HepG2 (cell line): ENCODE results near the gene SPATS2. TPM values are rescaled to one million over a fixed set of nuclear protein-coding genes. Genes with fewer than 3 reads are reported as not detected.

Experiments
- ATAC-seq: fragments of 200-7000 bp; cut with Tn5 transposase; 3 replicates; pipeline ENCODE4 v1.9.1; 2020; ENCODE audit warnings: mild to moderate bottlenecking, moderate library complexity
- BruUV-seq: library from RNA; stranded (reverse); fragments of 400-500 nt; replicated peaks from 2 replicates; lab custom pipeline; 2021; lab: Mats Ljungman, UMichigan
- CTCF ChIA-PET: fragments of 300-600 bp; formaldehyde crosslinking; extraction: SDS; loops from one replicate; lab custom pipeline; 2021; ENCODE audit warnings: low total read pairs, inconsistent platforms, low intra/inter-chr PET ratio; lab: Yijun Ruan, JAX
- POLR2A ChIA-PET: fragments of 350-600 bp; sonication (Branson Sonifier 250); formaldehyde crosslinking; loops from one replicate; lab custom pipeline; 2020; ENCODE audit warnings: antibody characterized with exemption, inconsistent platforms; lab: Yijun Ruan, JAX
- DNase-seq: peaks from one replicate; pipeline ENCODE4 v3.0.0-alpha.2; 2015; ENCODE audit warnings: low spot score
- FAIRE-seq: peaks from 3 replicates; lab custom pipeline; 2011; peaks lifted over from hg19 to GRCh38; lab: Jason Lieb, UNC
- H2AFZ ChIP-seq: one replicate; pipeline ENCODE4 v1.6.1; 2011; ENCODE audit warnings: low read length, inconsistent platforms
- H3K27ac ChIP-seq: fragments of 300-600 bp; 3 replicates; pipeline ENCODE4 v1.8.0; 2011; ENCODE audit warnings: mixed run types, mild to moderate bottlenecking, mixed read lengths, low read length, inconsistent platforms; ENCODE audit not compliant: insufficient read depth; ENCODE audit errors: extremely low read length
- H3K27me3 ChIP-seq, 2 experiments: fragments of 200-600 bp in 1 of 2; 2 replicates in 1 of 2; 3 replicates in 1 of 2; pipeline versions ENCODE4 v1.6.0 to v1.8.0; 2011; ENCODE audit warnings: low read length in 2 of 2, mild to moderate bottlenecking in 2 of 2, moderate library complexity in 2 of 2, inconsistent platforms in 1 of 2; ENCODE audit not compliant: insufficient read depth in 2 of 2, control insufficient read depth in 1 of 2
- H3K36me3 ChIP-seq, 2 experiments: fragments of 200-600 bp in 1 of 2; replicated peaks in 1 of 2; 2 replicates in 1 of 2; 3 replicates in 1 of 2; pipeline versions ENCODE4 v1.5.1 to v1.8.0; 2011; ENCODE audit warnings: low read length in 2 of 2, inconsistent platforms in 1 of 2; ENCODE audit not compliant: insufficient read depth in 2 of 2, control insufficient read depth in 1 of 2
- H3K4me1 ChIP-seq: 2 replicates; pipeline ENCODE4 v1.5.1; 2012; ENCODE audit warnings: low read length, inconsistent platforms; ENCODE audit not compliant: insufficient read depth
- H3K4me2 ChIP-seq: 2 replicates; pipeline ENCODE4 v1.6.0; 2011; ENCODE audit warnings: low read depth, low read length, inconsistent platforms
- H3K4me3 ChIP-seq, 3 experiments: fragments of 200-600 bp in 1 of 3; sonication (generic), shearing (Covaris generic) in 1 of 3; replicated peaks in 1 of 3; 2 replicates each; pipeline ENCODE4 v1.5.1; 2011 to 2016; ENCODE audit warnings: low read length in 3 of 3, inconsistent platforms in 2 of 3, low read depth in 2 of 3, mild to moderate bottlenecking in 2 of 3, control low read depth in 1 of 3, mixed read lengths in 1 of 3; ENCODE audit not compliant: insufficient read depth in 1 of 3
- H3K79me2 ChIP-seq: one replicate; pipeline ENCODE4 v1.6.1; 2011; ENCODE audit warnings: low read length, inconsistent platforms; ENCODE audit not compliant: insufficient read depth
- H3K9ac ChIP-seq: 2 replicates; pipeline ENCODE4 v1.6.0; 2011; ENCODE audit warnings: mild to moderate bottlenecking, low read depth, low read length, inconsistent platforms; ENCODE audit not compliant: insufficient read depth
- H3K9me3 ChIP-seq: 2 replicates; pipeline ENCODE4 v1.5.1; 2012; ENCODE audit warnings: mild to moderate bottlenecking, low read length
- H4K20me1 ChIP-seq: 2 replicates; pipeline ENCODE4 v1.6.0; 2011; ENCODE audit warnings: inconsistent platforms, mild to moderate bottlenecking, low read length, moderate library complexity; ENCODE audit not compliant: insufficient read depth
- GPN1 ChIP-seq: sonication (generic); formaldehyde crosslinking; IDR thresholded peaks from 2 replicates; pipeline ENCODE4 v1.5.1; 2020; ENCODE audit warnings: missing genetic modification reagents, borderline replicate concordance
- NAIF1 ChIP-seq: sonication (generic); formaldehyde crosslinking; IDR thresholded peaks from 2 replicates; pipeline ENCODE4 v1.5.0; 2020; ENCODE audit warnings: mild to moderate bottlenecking, missing genetic modification reagents, borderline replicate concordance
- NR3C1 ChIP-seq: sonication (generic); formaldehyde crosslinking; IDR thresholded peaks from 2 replicates; pipeline ENCODE4 v1.4.0; 2020; ENCODE audit warnings: missing genetic modification reagents
- RXRA ChIP-seq: sonication (generic); formaldehyde crosslinking; IDR thresholded peaks from 2 replicates; pipeline ENCODE4 v1.5.1; 2020; ENCODE audit warnings: missing genetic modification reagents
- TCF7L2 ChIP-seq: IDR thresholded peaks from 2 replicates; pipeline ENCODE4 v1.6.1; 2011; ENCODE audit warnings: mild to moderate bottlenecking, low read depth, low read length, moderate library complexity
- ZFYVE20 ChIP-seq: sonication (generic); formaldehyde crosslinking; IDR thresholded peaks from 2 replicates; pipeline ENCODE4 v1.8.0; 2023; ENCODE audit warnings: low read depth, mild to moderate bottlenecking, moderate library complexity, missing genetic modification reagents, borderline replicate concordance
- ZNF101 ChIP-seq: sonication (generic); formaldehyde crosslinking; IDR thresholded peaks from 2 replicates; pipeline ENCODE4 v1.4.0; 2020; ENCODE audit warnings: mild to moderate bottlenecking, low read depth, missing genetic modification reagents, borderline replicate concordance
- ZNF577 ChIP-seq: sonication (generic); formaldehyde crosslinking; IDR thresholded peaks from 2 replicates; pipeline ENCODE4 v1.4.0; 2020; ENCODE audit warnings: mild to moderate bottlenecking, low read depth, missing genetic modification reagents, borderline replicate concordance
- WGBS: methylation state at CpG from one replicate; pipeline ENCODE4 v1.1.6; 2017; ENCODE audit warnings: low lambda C conversion rate; 5-methylcytosine and 5-hydroxymethylcytosine counted together
- in situ Hi-C: cut with HindIII; loops from 2 replicates; pipeline ENCODE4 v1.10.0; 2017; ENCODE audit warnings: low pct_unique_long_range_greater_than_20kb; ENCODE audit not compliant: extremely low pct_ligation_motif_present
- intact Hi-C: fragments of 100-400 bp; cut with micrococcal nuclease; formaldehyde crosslinking; loops from one replicate; pipeline ENCODE4 v1.10.0; 2022; ENCODE audit not compliant: unreplicated experiment
- polyA plus RNA-seq, 8 experiments: library from polyadenylated mRNA; depleted of rRNA in 3 of 8; stranded (reverse) in 7 of 8; unstranded in 1 of 8; fragments of >200 nt; fragmentation: Illumina TruSeq in 4 of 8; extraction: Trizol in 4 of 8; gene quantifications; 2 replicates each; pipeline versions ENCODE4 v1.2.1 to v1.2.3, GENCODE V29; 2011 to 2016; ENCODE audit warnings: low read depth in 4 of 8, missing spikeins in 1 of 8, mixed read lengths in 1 of 8; ENCODE audit not compliant: insufficient read depth in 1 of 8
- total RNA-seq, 5 experiments: library from RNA; depleted of rRNA; stranded (reverse); fragments of >200 nt; fragmentation: Illumina TruSeq; extraction: Trizol; gene quantifications; 2 replicates each; pipeline ENCODE4 v1.2.3, GENCODE V29; 2016; ENCODE audit warnings: low read depth in 1 of 5
- TF ChIP-seq, protein P1 (sequence below): sonication (generic); formaldehyde crosslinking; IDR thresholded peaks from 2 replicates; pipeline ENCODE4 v1.4.0; 2020; ENCODE audit warnings: mild to moderate bottlenecking, missing genetic modification reagents
- TF ChIP-seq, protein P2 (sequence below): sonication (generic); formaldehyde crosslinking; IDR thresholded peaks from 2 replicates; pipeline ENCODE4 v1.4.0; 2020; ENCODE audit warnings: missing genetic modification reagents, borderline replicate concordance
- TF ChIP-seq, protein P3 (sequence below): sonication (generic); formaldehyde crosslinking; IDR thresholded peaks from 2 replicates; pipeline ENCODE4 v1.5.0; 2020; ENCODE audit warnings: missing genetic modification reagents, mild to moderate bottlenecking, borderline replicate concordance
- TF ChIP-seq, protein P4 (sequence below): sonication (generic); formaldehyde crosslinking; IDR thresholded peaks from 2 replicates; pipeline ENCODE4 v1.4.0; 2020; ENCODE audit warnings: missing genetic modification reagents

Gene SPATS2
- total and polyA plus RNA-seq, 2 of the 13 experiments (the other 11 are each of a cell fraction or from before 2014, with no cell fraction given) = 19.3 to 28.1 TPM

DNA sequence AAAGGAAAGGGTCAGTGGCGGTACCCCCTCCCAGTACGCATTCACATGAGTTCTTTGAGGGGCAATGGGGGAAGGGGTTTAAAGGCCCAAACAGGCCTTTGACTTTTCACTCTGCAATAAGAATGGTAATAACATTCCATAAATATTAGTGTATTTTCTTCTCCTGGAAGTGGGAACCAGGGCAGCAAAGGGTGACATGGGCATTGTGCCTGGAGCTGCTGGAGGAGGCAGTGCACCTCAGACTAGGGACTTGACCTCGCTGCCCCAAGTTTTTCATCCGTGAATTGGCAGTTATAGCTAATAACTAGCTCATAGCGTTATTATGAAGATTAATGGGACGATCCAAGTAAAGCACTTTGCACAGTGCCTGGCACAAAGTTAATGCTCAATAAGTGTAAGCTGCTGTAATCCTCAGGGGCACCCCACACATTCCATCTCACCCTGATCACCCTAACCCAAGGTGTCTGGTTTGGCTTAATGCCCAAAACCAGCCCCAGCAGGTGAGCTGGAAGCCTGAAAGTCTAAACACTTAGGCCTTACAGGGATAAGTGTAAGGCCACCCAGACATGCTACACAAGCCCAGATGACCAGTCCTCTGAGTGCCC, 168.8 kb downstream of the SPATS2 start:
- Histone ChIP-seq H3K36me3 (no peaks in the 10 kb centered on the region), H3K27me3 (peaks cover 11 to 46% of the 10 kb centered on the region in 2 experiments), H4K20me1 (no peaks in the 10 kb centered on the region), H3K9me3 (no peaks in the 10 kb centered on the region), H3K27ac (no peak overlapping the region), H3K79me2 (no peaks in the 10 kb centered on the region), H3K4me2 (no peak overlapping the region), H2AFZ (no peak overlapping the region), H3K4me3 (no peak overlapping the region), H3K4me1 (peaks cover 46% of the 10 kb centered on the region), H3K9ac (no peak overlapping the region)
- ChIA-PET CTCF (no interaction called here), POLR2A (no interaction called here)
- DNase-seq (no peak), FAIRE-seq (no peak), ATAC-seq (no peak)
- in situ Hi-C loops = no loop called here
- WGBS = 41% methylated on average over 6 of the region's 6 CpGs
- intact Hi-C loops = no loop called here
- no TSS peak for BruUV-seq
- TF ChIP-seq, protein P1, sequence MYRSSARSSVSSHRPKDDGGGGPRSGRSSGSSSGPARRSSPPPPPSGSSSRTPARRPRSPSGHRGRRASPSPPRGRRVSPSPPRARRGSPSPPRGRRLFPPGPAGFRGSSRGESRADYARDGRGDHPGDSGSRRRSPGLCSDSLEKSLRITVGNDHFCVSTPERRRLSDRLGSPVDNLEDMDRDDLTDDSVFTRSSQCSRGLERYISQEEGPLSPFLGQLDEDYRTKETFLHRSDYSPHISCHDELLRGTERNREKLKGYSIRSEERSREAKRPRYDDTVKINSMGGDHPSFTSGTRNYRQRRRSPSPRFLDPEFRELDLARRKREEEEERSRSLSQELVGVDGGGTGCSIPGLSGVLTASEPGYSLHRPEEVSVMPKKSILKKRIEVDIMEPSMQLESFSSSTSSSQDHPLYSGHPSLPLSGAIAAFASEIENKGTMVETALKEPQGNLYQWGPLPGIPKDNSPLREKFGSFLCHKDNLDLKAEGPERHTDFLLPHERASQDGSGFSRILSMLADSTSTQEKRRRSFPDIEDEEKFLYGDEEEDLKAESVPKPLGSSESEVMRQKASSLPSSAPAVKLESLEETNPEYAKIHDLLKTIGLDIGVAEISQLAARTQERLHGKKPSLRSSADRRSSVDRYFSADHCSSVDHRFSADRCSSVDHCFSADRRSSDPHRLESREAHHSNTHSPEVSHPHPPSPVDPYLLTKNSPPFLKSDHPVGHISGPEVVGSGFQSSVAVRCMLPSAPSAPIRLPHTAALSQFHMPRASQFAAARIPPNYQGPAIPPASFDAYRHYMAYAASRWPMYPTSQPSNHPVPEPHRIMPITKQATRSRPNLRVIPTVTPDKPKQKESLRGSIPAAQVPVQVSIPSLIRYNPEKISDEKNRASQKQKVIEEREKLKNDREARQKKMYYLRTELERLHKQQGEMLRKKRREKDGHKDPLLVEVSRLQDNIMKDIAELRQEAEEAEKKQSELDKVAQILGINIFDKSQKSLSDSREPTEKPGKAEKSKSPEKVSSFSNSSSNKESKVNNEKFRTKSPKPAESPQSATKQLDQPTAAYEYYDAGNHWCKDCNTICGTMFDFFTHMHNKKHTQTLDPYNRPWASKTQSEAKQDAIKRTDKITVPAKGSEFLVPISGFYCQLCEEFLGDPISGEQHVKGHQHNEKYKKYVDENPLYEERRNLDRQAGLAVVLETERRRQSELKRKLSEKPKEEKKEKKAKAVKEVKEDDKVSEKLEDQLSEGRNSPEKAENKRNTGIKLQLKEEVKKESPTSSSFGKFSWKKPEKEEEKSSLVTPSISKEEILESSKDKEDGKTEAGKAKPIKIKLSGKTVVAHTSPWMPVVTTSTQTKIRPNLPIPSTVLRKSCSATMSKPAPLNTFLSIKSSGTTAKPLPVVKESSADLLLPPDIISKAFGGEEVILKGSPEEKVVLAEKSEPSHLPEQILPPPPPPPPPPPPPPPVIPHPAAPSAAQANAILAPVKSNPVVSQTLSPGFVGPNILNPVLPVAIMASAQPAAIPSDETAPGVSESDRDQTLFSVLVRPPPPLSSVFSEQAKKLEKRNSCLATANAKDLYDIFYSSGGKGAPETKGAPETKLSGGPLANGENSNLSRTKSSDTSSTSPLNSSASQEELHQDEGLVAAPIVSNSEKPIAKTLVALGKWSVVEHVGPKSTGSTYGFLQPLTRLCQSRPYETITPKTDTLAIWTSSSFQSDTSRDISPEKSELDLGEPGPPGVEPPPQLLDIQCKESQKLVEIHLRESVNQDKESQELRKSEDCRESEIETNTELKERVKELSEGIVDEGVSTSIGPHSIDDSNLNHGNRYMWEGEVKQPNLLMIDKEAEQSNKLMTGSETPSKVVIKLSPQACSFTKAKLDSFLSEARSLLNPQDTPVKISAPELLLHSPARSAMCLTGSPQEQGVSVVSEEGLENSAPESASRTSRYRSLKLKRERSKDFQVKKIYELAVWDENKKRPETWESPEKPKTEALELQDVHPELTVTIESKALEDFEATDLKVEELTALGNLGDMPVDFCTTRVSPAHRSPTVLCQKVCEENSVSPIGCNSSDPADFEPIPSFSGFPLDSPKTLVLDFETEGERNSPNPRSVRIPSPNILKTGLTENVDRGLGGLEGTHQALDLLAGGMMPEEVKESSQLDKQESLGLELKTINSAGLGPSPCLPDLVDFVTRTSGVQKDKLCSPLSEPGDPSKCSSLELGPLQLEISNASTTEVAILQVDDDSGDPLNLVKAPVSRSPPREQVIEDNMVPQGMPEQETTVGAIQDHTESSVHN (CRISPR knock-in tag) = no peak
- TF ChIP-seq, protein P2, sequence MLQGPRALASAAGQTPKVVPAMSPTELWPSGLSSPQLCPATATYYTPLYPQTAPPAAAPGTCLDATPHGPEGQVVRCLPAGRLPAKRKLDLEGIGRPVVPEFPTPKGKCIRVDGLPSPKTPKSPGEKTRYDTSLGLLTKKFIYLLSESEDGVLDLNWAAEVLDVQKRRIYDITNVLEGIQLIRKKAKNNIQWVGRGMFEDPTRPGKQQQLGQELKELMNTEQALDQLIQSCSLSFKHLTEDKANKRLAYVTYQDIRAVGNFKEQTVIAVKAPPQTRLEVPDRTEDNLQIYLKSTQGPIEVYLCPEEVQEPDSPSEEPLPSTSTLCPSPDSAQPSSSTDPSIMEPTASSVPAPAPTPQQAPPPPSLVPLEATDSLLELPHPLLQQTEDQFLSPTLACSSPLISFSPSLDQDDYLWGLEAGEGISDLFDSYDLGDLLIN (CRISPR knock-in tag) = no peak
- TF ChIP-seq, protein P3, sequence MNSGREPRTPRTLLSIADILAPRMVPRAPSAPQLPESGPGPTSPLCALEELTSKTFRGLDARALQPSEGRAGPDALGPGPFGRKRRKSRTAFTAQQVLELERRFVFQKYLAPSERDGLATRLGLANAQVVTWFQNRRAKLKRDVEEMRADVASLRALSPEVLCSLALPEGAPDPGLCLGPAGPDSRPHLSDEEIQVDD = no peak
- TF ChIP-seq, protein P4, sequence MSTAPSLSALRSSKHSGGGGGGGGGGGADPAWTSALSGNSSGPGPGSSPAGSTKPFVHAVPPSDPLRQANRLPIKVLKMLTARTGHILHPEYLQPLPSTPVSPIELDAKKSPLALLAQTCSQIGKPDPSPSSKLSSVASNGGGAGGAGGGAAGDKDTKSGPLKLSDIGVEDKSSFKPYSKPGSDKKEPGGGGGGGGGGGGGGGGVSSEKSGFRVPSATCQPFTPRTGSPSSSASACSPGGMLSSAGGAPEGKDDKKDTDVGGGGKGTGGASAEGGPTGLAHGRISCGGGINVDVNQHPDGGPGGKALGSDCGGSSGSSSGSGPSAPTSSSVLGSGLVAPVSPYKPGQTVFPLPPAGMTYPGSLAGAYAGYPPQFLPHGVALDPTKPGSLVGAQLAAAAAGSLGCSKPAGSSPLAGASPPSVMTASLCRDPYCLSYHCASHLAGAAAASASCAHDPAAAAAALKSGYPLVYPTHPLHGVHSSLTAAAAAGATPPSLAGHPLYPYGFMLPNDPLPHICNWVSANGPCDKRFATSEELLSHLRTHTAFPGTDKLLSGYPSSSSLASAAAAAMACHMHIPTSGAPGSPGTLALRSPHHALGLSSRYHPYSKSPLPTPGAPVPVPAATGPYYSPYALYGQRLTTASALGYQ (CRISPR knock-in tag) = no peak
- no peak for TF ChIP-seq NR3C1 (CRISPR knock-in tag)
- TF ChIP-seq GPN1 = no peak
- no peak for TF ChIP-seq NAIF1 (CRISPR knock-in tag)
- no peak for TF ChIP-seq ZNF101
- TF ChIP-seq ZNF577 (CRISPR knock-in tag) = no peak
- no peak for TF ChIP-seq ZFYVE20 (CRISPR knock-in tag)
- TF ChIP-seq RXRA (CRISPR knock-in tag) = no peak
- TF ChIP-seq TCF7L2 = no peak
